Measurements from ENCODE around the gene PLBD2. TPM values are rescaled to one million over a fixed set of nuclear protein-coding genes. Genes with fewer than 3 reads are reported as not detected.

PLBD2 gene
- total RNA-seq, 1 experiment from 2014 or later, result 18.8 TPM

- no peaks in the 10 kb centered on the region for H3K9me3 ChIP-seq (ENCODE audit: low read length)
- DNase-seq (no peak), ATAC-seq (no peak)
- no peak overlapping the region for H3K4me2 ChIP-seq (ENCODE audit: low read length)
- H3K4me3 ChIP-seq (ENCODE audit: low read length), result no peak overlapping the region
- H3F3A ChIP-seq (ENCODE audit: low read length, unreplicated experiment), result no peaks in the 10 kb centered on the region
- no peak overlapping the region for H3K9ac ChIP-seq (ENCODE audit: low read length)
- intact Hi-C loops (cut with micrococcal nuclease), result no loop called here
- ChIA-PET POLR2A (ENCODE audit: unreplicated experiment) (no interaction called here), CTCF (interaction anchor here (0.5 to 0.6 kb wide), 7 partner anchors 72 to 433 kb away, joined by 3 to 12 read pairs (median 5); partner anchors contain the start of gene SLC8B1)
- peaks cover 15% of the 10 kb centered on the region for H3K79me2 ChIP-seq (ENCODE audit: low read length)
- BruUV-seq (replicated peaks), result no TSS peak
- TF ChIP-seq CTCF (conservative IDR thresholded peaks at IDR 0.05; ENCODE audit: low read depth, low read length) (no peak), EZH2phosphoT487 (IDR thresholded peaks at IDR 0.05; ENCODE audit: borderline replicate concordance, low read length) (no peak), EZH2 (IDR thresholded peaks at IDR 0.05; ENCODE audit: low read length, unreplicated experiment) (no peak)
- H3K9me2 ChIP-seq (replicated peaks; ENCODE audit: low read length), result no peaks in the 10 kb centered on the region
- no peaks in the 10 kb centered on the region for H3K27me3 ChIP-seq (ENCODE audit: low read length)
- H2AFZ ChIP-seq (ENCODE audit: low read length), result no peak overlapping the region
- no peak overlapping the region for H3K27ac ChIP-seq (ENCODE audit: low read length)
- H3K36me3 ChIP-seq (ENCODE audit: low read depth, low read length), result no peaks in the 10 kb centered on the region
- no peaks in the 10 kb centered on the region for H4K20me1 ChIP-seq (ENCODE audit: low read length)
- peaks cover 22% of the 10 kb centered on the region for H3K4me1 ChIP-seq (ENCODE audit: insufficient read depth, low read length)
These were observed 67.6 kb downstream of the PLBD2 start for GRCh38 chr12:113425960-113426453.

- Histone ChIP-seq H3K79me2 (ENCODE audit: low read length) (peaks cover 9% of the 10 kb centered on the region), H2AFZ (ENCODE audit: low read length) (no peak overlapping the region), H3K9me3 (ENCODE audit: low read length) (no peaks in the 10 kb centered on the region), H3K27ac (ENCODE audit: low read length) (no peak overlapping the region), H3K9me2 (replicated peaks; ENCODE audit: low read length) (no peaks in the 10 kb centered on the region), H3K9ac (ENCODE audit: low read length) (no peak overlapping the region), H3K4me3 (ENCODE audit: low read length) (no peak overlapping the region), H3K27me3 (ENCODE audit: low read length) (no peaks in the 10 kb centered on the region), H3K4me1 (ENCODE audit: insufficient read depth, low read length) (peaks cover 8% of the 10 kb centered on the region), H3K36me3 (ENCODE audit: low read depth, low read length) (no peaks in the 10 kb centered on the region), H3K4me2 (ENCODE audit: low read length) (no peak overlapping the region), H4K20me1 (ENCODE audit: low read length) (no peaks in the 10 kb centered on the region), H3F3A (ENCODE audit: low read length, unreplicated experiment) (no peaks in the 10 kb centered on the region)
- intact Hi-C loops (cut with micrococcal nuclease), result no loop called here
- DNase-seq (no peak), ATAC-seq (no peak)
- no TSS peak for BruUV-seq (replicated peaks)
- POLR2A ChIA-PET (ENCODE audit: unreplicated experiment), result no interaction called here
- TF ChIP-seq CTCF (conservative IDR thresholded peaks at IDR 0.05; ENCODE audit: low read depth, low read length) (no peak), EZH2phosphoT487 (IDR thresholded peaks at IDR 0.05; ENCODE audit: borderline replicate concordance, low read length) (no peak), EZH2 (IDR thresholded peaks at IDR 0.05; ENCODE audit: low read length, unreplicated experiment) (no peak)
- CTCF ChIA-PET, result no interaction called here
These were observed 69.5 kb downstream of the PLBD2 start for GRCh38 chr12:113427882-113428281.

- Histone ChIP-seq H4K20me1 (ENCODE audit: low read length) (no peaks in the 10 kb centered on the region), H3K79me2 (ENCODE audit: low read length) (peaks cover 3% of the 10 kb centered on the region), H3K27me3 (ENCODE audit: low read length) (no peaks in the 10 kb centered on the region), H3F3A (ENCODE audit: low read length, unreplicated experiment) (no peaks in the 10 kb centered on the region), H3K9me2 (replicated peaks; ENCODE audit: low read length) (no peaks in the 10 kb centered on the region), H3K4me1 (ENCODE audit: insufficient read depth, low read length) (peaks cover 2% of the 10 kb centered on the region), H2AFZ (ENCODE audit: low read length) (no peak overlapping the region), H3K4me3 (ENCODE audit: low read length) (no peak overlapping the region), H3K9me3 (ENCODE audit: low read length) (no peaks in the 10 kb centered on the region), H3K9ac (ENCODE audit: low read length) (no peak overlapping the region), H3K36me3 (ENCODE audit: low read depth, low read length) (no peaks in the 10 kb centered on the region), H3K4me2 (ENCODE audit: low read length) (no peak overlapping the region), H3K27ac (ENCODE audit: low read length) (no peak overlapping the region)
- DNase-seq (no peak), ATAC-seq (no peak)
- TF ChIP-seq CTCF (conservative IDR thresholded peaks at IDR 0.05; ENCODE audit: low read depth, low read length), result no peak
- TF ChIP-seq EZH2phosphoT487 (IDR thresholded peaks at IDR 0.05; ENCODE audit: borderline replicate concordance, low read length), result no peak
- no peak for TF ChIP-seq EZH2 (IDR thresholded peaks at IDR 0.05; ENCODE audit: low read length, unreplicated experiment)
- ChIA-PET POLR2A (ENCODE audit: unreplicated experiment) (no interaction called here), CTCF (no interaction called here)
- intact Hi-C loops (cut with micrococcal nuclease), result no loop called here
- no TSS peak for BruUV-seq (replicated peaks)
These were observed 70.1 kb downstream of the PLBD2 start for GRCh38 chr12:113428482-113428881.
